ENCODE measurements around the gene NCOR2. TPM values are rescaled to one million over a fixed set of nuclear protein-coding genes. Genes with fewer than 3 reads are reported as not detected.

NCOR2 gene
- total and polyA plus RNA-seq, 2 of the 4 experiments (the other 2 are of a cell fraction), result 12.9 to 40.8 TPM

GRCh38 chr12:124545508-124546418 is 21.6 kb downstream of the NCOR2 start:
- intact Hi-C loops (cut with micrococcal nuclease), result no loop called here
- Histone ChIP-seq H2BK5ac (ENCODE audit: low read depth, low read length, poor library complexity, severe bottlenecking) (no peak overlapping the region), H3K36me3 (ENCODE audit: control insufficient read depth, insufficient read depth, low read length) (no peaks in the 10 kb centered on the region), H2AK5ac (ENCODE audit: low read depth, low read length) (no peak overlapping the region), H2BK120ac (ENCODE audit: low read depth, low read length) (no peak overlapping the region), H4K20me1 (ENCODE audit: insufficient read depth, low read length) (peaks cover 92% of the 10 kb centered on the region), H3K79me1 (ENCODE audit: low read depth in 1 of 2, low read length in 2 of 2) (peaks cover 25 to 86% of the 10 kb centered on the region in 2 experiments), H2BK20ac (ENCODE audit: low read depth, low read length) (no peak overlapping the region), H3K4me1 (ENCODE audit: control insufficient read depth, insufficient read depth, low read length) (peaks cover 32% of the 10 kb centered on the region), H4K8ac (ENCODE audit: low read depth in 2 of 2, low read length in 2 of 2) (no peak overlapping the region), H2AK9ac (replicated peaks; ENCODE audit: low read depth, low read length, poor library complexity) (no peak overlapping the region), H3K4me2 (ENCODE audit: low read depth, low read length) (no peak overlapping the region), H3K4me3 (ENCODE audit: insufficient read depth, low read depth, low read length) (no peak overlapping the region), H2AFZ (replicated peaks; ENCODE audit: low read length, poor library complexity) (no peak overlapping the region), H3K27ac (ENCODE audit: insufficient read depth, low read length) (no peak overlapping the region), H3K9ac (ENCODE audit: low read depth, low read length) (no peak overlapping the region), H4K5ac (ENCODE audit: low read depth, low read length) (no peak overlapping the region), H3K18ac (ENCODE audit: low read depth, low read length) (no peak overlapping the region), H3K9me3 (ENCODE audit: control insufficient read depth, insufficient read depth, low read length) (no peaks in the 10 kb centered on the region), H3K23ac (ENCODE audit: low read depth, low read length) (no peak overlapping the region), H3K4ac (ENCODE audit: low read depth, low read length) (no peak overlapping the region), H4K91ac (ENCODE audit: insufficient read depth, low read depth, low read length) (no peak overlapping the region), H3K27me3 (ENCODE audit: control insufficient read depth, insufficient read depth, low read length) (no peaks in the 10 kb centered on the region), H2BK15ac (ENCODE audit: low read depth, low read length) (no peak overlapping the region), H3K56ac (ENCODE audit: extremely low read depth, insufficient read depth, low read length) (no peak overlapping the region), H3K9me1 (ENCODE audit: insufficient read depth, low read length) (peaks cover 10% of the 10 kb centered on the region; the same call in 1 of the 2 replicates), H3K14ac (replicated peaks; ENCODE audit: low read depth, low read length) (no peak overlapping the region)
- no TSS peak for BruUV-seq (replicated peaks)
- 79% methylated on average over 8 of the region's 26 CpGs; no CpG with 5 or more reads in 1 of the 2 experiments for WGBS, 2 experiments (ENCODE audit: extremely low coverage in 2 of 2, insufficient read length in 1 of 2)
- CTCF ChIA-PET, result no interaction called here
- ATAC-seq (ENCODE audit: low read depth) (no peak), DNase-seq (peak; percentile 43)
- in situ Hi-C loops (cut with MboI; ENCODE audit: low sequenced_read_pairs), result no loop called here
- POLR2A ChIA-PET (ENCODE audit: unreplicated experiment), result no interaction called here
- dilution Hi-C loops (cut with HindIII; ENCODE audit: low sequenced_read_pairs, unreplicated experiment), result no loop called here
- no peak for TF ChIP-seq NFE2L2 (IDR thresholded peaks at IDR 0.05; ENCODE audit: low read depth, low read length)
- TF ChIP-seq MAZ (IDR thresholded peaks at IDR 0.05; ENCODE audit: borderline replicate concordance, low read depth, low read length), result no peak
- TF ChIP-seq SMC3 (IDR thresholded peaks at IDR 0.05; ENCODE audit: low read depth, low read length), result no peak
- no peak for TF ChIP-seq MAFK (IDR thresholded peaks at IDR 0.05; ENCODE audit: low read depth, low read length)
- TF ChIP-seq MXI1 (IDR thresholded peaks at IDR 0.05; ENCODE audit: borderline replicate concordance, low read depth, low read length), result no peak
- TF ChIP-seq RAD21 (IDR thresholded peaks at IDR 0.05; ENCODE audit: low read length), result no peak
- TF ChIP-seq CTCF (conservative IDR thresholded peaks at IDR 0.05; ENCODE audit: low read depth, low read length), result no peak
- TF ChIP-seq BHLHE40 (IDR thresholded peaks at IDR 0.05; ENCODE audit: low read depth, low read length), result no peak
- TF ChIP-seq USF2 (IDR thresholded peaks at IDR 0.05; ENCODE audit: low read depth, low read length), result no peak
- no peak for TF ChIP-seq RCOR1 (IDR thresholded peaks at IDR 0.05; ENCODE audit: insufficient replicate concordance, low read length)
- TF ChIP-seq POLR2A (IDR thresholded peaks at IDR 0.05; ENCODE audit: low read depth, low read length), result no peak
- no peak for TF ChIP-seq CEBPB (IDR thresholded peaks at IDR 0.05; ENCODE audit: low read depth, low read length)
- TF ChIP-seq CHD1 (IDR thresholded peaks at IDR 0.05; ENCODE audit: low read depth, low read length), result no peak
- TF ChIP-seq RFX5 (IDR thresholded peaks at IDR 0.05; ENCODE audit: low read depth, low read length), result no peak
- TF ChIP-seq ELK1 (IDR thresholded peaks at IDR 0.05; ENCODE audit: borderline replicate concordance, low read depth, low read length), result no peak

Measured in IMR-90 (cell line).